Activated CD4-positive, alpha-beta T cell treated with anti-CD3 and anti-CD28 coated beads, Interleukin-2, amount 10 ng/mL, durations not matched to agents 7 days and 5 days (primary cell): ENCODE measurements around the gene C5. TPM values are rescaled to one million over a fixed set of nuclear protein-coding genes. Genes with fewer than 3 reads are reported as not detected.
"Not testable (repeated sequence)": the region's sequence is repeated elsewhere in the genome, so short reads cannot be mapped to it uniquely, and the experiment has no call there.

Experiments used
- CTCF ChIA-PET: fragments of 350-600 bp; sonication (Branson Sonifier 250); formaldehyde crosslinking; loops from one replicate; lab custom pipeline; 2021; ENCODE audit warnings: antibody characterized with exemption; lab: Charles Lee
- POLR2A ChIA-PET: fragments of 350-600 bp; sonication (Branson Sonifier 250); formaldehyde crosslinking; loops from one replicate; lab custom pipeline; 2021; ENCODE audit warnings: antibody characterized with exemption; lab: Charles Lee
- DNase-seq: peaks from one replicate; pipeline ENCODE4 v3.0.0-alpha.2; 2020
- H3K27ac Mint-ChIP-seq: one replicate; pipeline ENCODE4 v1.8.0; 2021; ENCODE audit warnings: mild to moderate bottlenecking, moderate library complexity, mixed read lengths
- H3K27me3 Mint-ChIP-seq: one replicate; pipeline ENCODE4 v1.8.0; 2021; ENCODE audit warnings: mixed read lengths
- H3K36me3 Mint-ChIP-seq: one replicate; pipeline ENCODE4 v1.8.0; 2021; ENCODE audit warnings: low read depth, mixed read lengths
- H3K4me1 Mint-ChIP-seq: one replicate; pipeline ENCODE4 v1.8.0; 2021; ENCODE audit warnings: mixed read lengths
- H3K4me3 Mint-ChIP-seq: one replicate; pipeline ENCODE4 v1.8.0; 2021; ENCODE audit warnings: mild to moderate bottlenecking, moderate library complexity, mixed read lengths
- H3K9me3 Mint-ChIP-seq: one replicate; pipeline ENCODE4 v1.8.0; 2021; ENCODE audit warnings: mixed read lengths
- total RNA-seq, 2 experiments: library from RNA; stranded (reverse); gene quantifications; one replicate each; pipeline ENCODE4 v1.2.3, GENCODE V29; 2021

Gene C5
- total RNA-seq, 2 experiments from 2014 or later = 2.4 to 2.8 TPM

- H3K36me3 Mint-ChIP-seq, H3K4me1 Mint-ChIP-seq, POLR2A ChIA-PET, DNase-seq, H3K27ac Mint-ChIP-seq, H3K27me3 Mint-ChIP-seq, H3K9me3 Mint-ChIP-seq, H3K4me3 Mint-ChIP-seq: not testable (repeated sequence)
- CTCF ChIA-PET = interaction anchor here (0.8 to 1.1 kb wide), 2 partner anchors 24 to 287 kb away, joined by 3 to 5 read pairs; no protein-coding TSS in a partner anchor
Observed at GRCh38 chr9:121035717-121036116, 14.4 kb downstream of the C5 start.

- POLR2A ChIA-PET = no interaction called here
Observed at GRCh38 chr9:121034529-121034928, 15.5 kb downstream of the C5 start.

GRCh38 chr9:121029469-121029868 is 20.6 kb downstream of the C5 start:
- H3K27me3 Mint-ChIP-seq = peaks cover 6% of the 10 kb centered on the region
- CTCF ChIA-PET = interaction anchor here (1.2 kb wide), 1 partner anchor 11 kb away, joined by 3 read pairs; no protein-coding TSS in a partner anchor

More at GRCh38 chr9:121034529-121034928, 15.5 kb downstream of the C5 start:
- peaks cover 5% of the 10 kb centered on the region for H3K36me3 Mint-ChIP-seq
- peaks cover 3% of the 10 kb centered on the region for H3K9me3 Mint-ChIP-seq
- peaks cover 2% of the 10 kb centered on the region for H3K4me1 Mint-ChIP-seq
- peaks cover 2% of the 10 kb centered on the region for H3K27me3 Mint-ChIP-seq
- CTCF ChIA-PET = interaction anchor here (1.2 to 1.3 kb wide), 2 partner anchors 10 kb away, joined by 3 to 8 read pairs; no protein-coding TSS in a partner anchor
- DNase-seq = no peak
- no peak overlapping the region for H3K27ac Mint-ChIP-seq
- no peak overlapping the region for H3K4me3 Mint-ChIP-seq

GRCh38 chr9:121028285-121028684 is 21.8 kb downstream of the C5 start:
- H3K9me3 Mint-ChIP-seq, DNase-seq, H3K27ac Mint-ChIP-seq, H3K4me1 Mint-ChIP-seq, H3K4me3 Mint-ChIP-seq, H3K27me3 Mint-ChIP-seq, H3K36me3 Mint-ChIP-seq: not testable (repeated sequence)
- ChIA-PET POLR2A (interaction anchor here (0.8 kb wide), 1 partner anchor 12 kb away, joined by 3 read pairs; no protein-coding TSS in a partner anchor), CTCF (interaction anchor here (1.2 kb wide), 1 partner anchor 12 kb away, joined by 3 read pairs; no protein-coding TSS in a partner anchor)

More at GRCh38 chr9:121029469-121029868, 20.6 kb downstream of the C5 start:
- DNase-seq = no peak
- Mint-ChIP-seq H3K4me1 (no peaks in the 10 kb centered on the region), H3K9me3 (no peaks in the 10 kb centered on the region), H3K27ac (no peak overlapping the region), H3K4me3 (no peak overlapping the region), H3K36me3 (no peaks in the 10 kb centered on the region)
- POLR2A ChIA-PET = no interaction called here

GRCh38 chr9:121026768-121027167 is 23.3 kb downstream of the C5 start:
- Mint-ChIP-seq H3K27me3 (peaks cover 6% of the 10 kb centered on the region), H3K36me3 (no peaks in the 10 kb centered on the region), H3K27ac (no peak overlapping the region), H3K9me3 (no peaks in the 10 kb centered on the region), H3K4me1 (no peaks in the 10 kb centered on the region), H3K4me3 (no peak overlapping the region)
- CTCF ChIA-PET = no interaction called here
- POLR2A ChIA-PET = no interaction called here
- DNase-seq = no peak

GRCh38 chr9:121026260-121026691 is 23.8 kb downstream of the C5 start:
- Mint-ChIP-seq H3K4me1 (no peaks in the 10 kb centered on the region), H3K9me3 (no peaks in the 10 kb centered on the region), H3K27ac (no peak overlapping the region), H3K36me3 (no peaks in the 10 kb centered on the region), H3K4me3 (no peak overlapping the region), H3K27me3 (peaks cover 6% of the 10 kb centered on the region)
- DNase-seq = no peak
- ChIA-PET CTCF (no interaction called here), POLR2A (no interaction called here)

- H3K9me3 Mint-ChIP-seq = no peaks in the 10 kb centered on the region
- no peaks in the 10 kb centered on the region for H3K36me3 Mint-ChIP-seq
- no peaks in the 10 kb centered on the region for H3K4me1 Mint-ChIP-seq
- ChIA-PET POLR2A (interaction anchor here (0.6 kb wide), 1 partner anchor 40 kb away, joined by 7 read pairs; no protein-coding TSS in a partner anchor), CTCF (interaction anchor here (0.6 to 1.4 kb wide), 3 partner anchors 10 to 433 kb away, joined by 3 to 8 read pairs (median 6); no protein-coding TSS in a partner anchor)
- H3K4me3 Mint-ChIP-seq = no peak overlapping the region
- H3K27ac Mint-ChIP-seq = no peak overlapping the region
- H3K27me3 Mint-ChIP-seq = peaks cover 6% of the 10 kb centered on the region
- no peak for DNase-seq
Observed at GRCh38 chr9:121024237-121024636, 25.8 kb downstream of the C5 start.

- H3K36me3 Mint-ChIP-seq = no peaks in the 10 kb centered on the region
- no peak overlapping the region for H3K27ac Mint-ChIP-seq
- no peak for DNase-seq
- no peak overlapping the region for H3K4me3 Mint-ChIP-seq
- ChIA-PET CTCF (no interaction called here), POLR2A (no interaction called here)
- H3K9me3 Mint-ChIP-seq = no peaks in the 10 kb centered on the region
- H3K27me3 Mint-ChIP-seq = peaks cover 6% of the 10 kb centered on the region
- H3K4me1 Mint-ChIP-seq = no peaks in the 10 kb centered on the region
Observed at GRCh38 chr9:121023064-121023463, 27.0 kb downstream of the C5 start.

- POLR2A ChIA-PET = interaction anchor here (0.7 kb wide), 1 partner anchor 250 kb away, joined by 3 read pairs; no protein-coding TSS in a partner anchor
- no peaks in the 10 kb centered on the region for H3K9me3 Mint-ChIP-seq
- H3K4me1 Mint-ChIP-seq = no peaks in the 10 kb centered on the region
- no peak overlapping the region for H3K4me3 Mint-ChIP-seq
- no peaks in the 10 kb centered on the region for H3K36me3 Mint-ChIP-seq
- no peak for DNase-seq
- peaks cover 2% of the 10 kb centered on the region for H3K27me3 Mint-ChIP-seq
- CTCF ChIA-PET = no interaction called here
- H3K27ac Mint-ChIP-seq = no peak overlapping the region
Observed at GRCh38 chr9:121021301-121021700, 28.8 kb downstream of the C5 start.

GRCh38 chr9:121019273-121019672 is 30.8 kb downstream of the C5 start:
- no peak for DNase-seq
- POLR2A ChIA-PET = no interaction called here
- no peak overlapping the region for H3K27ac Mint-ChIP-seq
- H3K4me3 Mint-ChIP-seq = no peak overlapping the region
- H3K27me3 Mint-ChIP-seq = peaks cover 2% of the 10 kb centered on the region
- no peaks in the 10 kb centered on the region for H3K36me3 Mint-ChIP-seq
- CTCF ChIA-PET = no interaction called here
- H3K4me1 Mint-ChIP-seq = no peaks in the 10 kb centered on the region
- no peaks in the 10 kb centered on the region for H3K9me3 Mint-ChIP-seq

- DNase-seq = no peak
- Mint-ChIP-seq H3K4me1 (no peaks in the 10 kb centered on the region), H3K36me3 (no peaks in the 10 kb centered on the region), H3K27me3 (peaks cover 2% of the 10 kb centered on the region), H3K27ac (no peak overlapping the region), H3K4me3 (no peak overlapping the region), H3K9me3 (no peaks in the 10 kb centered on the region)
- ChIA-PET POLR2A (no interaction called here), CTCF (no interaction called here)
Observed at GRCh38 chr9:121013911-121014310, 36.2 kb downstream of the C5 start.

GRCh38 chr9:121009650-121010049 is 40.4 kb downstream of the C5 start:
- H3K4me3 Mint-ChIP-seq = no peak overlapping the region
- H3K36me3 Mint-ChIP-seq = no peaks in the 10 kb centered on the region
- ChIA-PET POLR2A (no interaction called here), CTCF (no interaction called here)
- H3K27me3 Mint-ChIP-seq = peaks cover 2% of the 10 kb centered on the region
- no peaks in the 10 kb centered on the region for H3K4me1 Mint-ChIP-seq
- DNase-seq = no peak
- H3K27ac Mint-ChIP-seq = no peak overlapping the region
- H3K9me3 Mint-ChIP-seq = no peaks in the 10 kb centered on the region

GRCh38 chr9:120999317-120999716 is 50.8 kb downstream of the C5 start:
- DNase-seq = no peak
- no peaks in the 10 kb centered on the region for H3K27me3 Mint-ChIP-seq
- H3K36me3 Mint-ChIP-seq = no peaks in the 10 kb centered on the region
- ChIA-PET POLR2A (no interaction called here), CTCF (no interaction called here)
- no peaks in the 10 kb centered on the region for H3K4me1 Mint-ChIP-seq
- no peak overlapping the region for H3K4me3 Mint-ChIP-seq
- no peak overlapping the region for H3K27ac Mint-ChIP-seq
- no peaks in the 10 kb centered on the region for H3K9me3 Mint-ChIP-seq

- Mint-ChIP-seq H3K4me3 (no peak overlapping the region), H3K9me3 (no peaks in the 10 kb centered on the region), H3K4me1 (no peaks in the 10 kb centered on the region), H3K27ac (no peak overlapping the region), H3K36me3 (no peaks in the 10 kb centered on the region), H3K27me3 (no peaks in the 10 kb centered on the region)
- no peak for DNase-seq
- POLR2A ChIA-PET = no interaction called here
- CTCF ChIA-PET = interaction anchor here (1.5 kb wide), 1 partner anchor 17 kb away, joined by 4 read pairs; no protein-coding TSS in a partner anchor
Observed at GRCh38 chr9:120998111-120998510, 52.0 kb downstream of the C5 start.
